HCT116 (cell line): Measurements from ENCODE around the gene DIP2A. TPM values are rescaled to one million over a fixed set of nuclear protein-coding genes. Genes with fewer than 3 reads are reported as not detected.

Experiments
- ATAC-seq: fragments of 200-7000 bp; cut with Tn5 transposase; 2 replicates; pipeline ENCODE4 v1.9.1; 2020; ENCODE audit warnings: mild to moderate bottlenecking, moderate library complexity
- BruUV-seq: library from RNA; stranded (reverse); fragments of 400-500 nt; replicated peaks from 2 replicates; lab custom pipeline; 2021; lab: Mats Ljungman, UMichigan
- CTCF ChIA-PET: fragments of 300-600 bp; sonication (Branson Sonifier 250); formaldehyde crosslinking; loops from one replicate; lab custom pipeline; 2021; ENCODE audit warnings: antibody characterized with exemption; lab: Charles Lee
- POLR2A ChIA-PET: fragments of 300-600, 350-600 bp; sonication (Branson Sonifier 250); formaldehyde crosslinking; loops from one replicate; lab custom pipeline; 2021; ENCODE audit warnings: antibody characterized with exemption; lab: Charles Lee
- RAD21 ChIA-PET, 2 experiments: fragments of 300-600 bp; sonication (Branson Sonifier 250); formaldehyde crosslinking; loops; one replicate each; lab custom pipeline; 2023; ENCODE audit warnings: low total read pairs in 2 of 2; ENCODE audit not compliant: uncharacterized antibody in 2 of 2, unreplicated experiment in 2 of 2, low non-redundant PET in 1 of 2; lab: Charles Lee
- DNase-seq: peaks from one replicate; pipeline ENCODE4 v3.0.0-alpha.2; 2010; ENCODE audit warnings: low read depth, low spot score
- H2AFZ ChIP-seq: fragments of 200-600 bp; shearing (Covaris generic), sonication (generic); 2 replicates; pipeline ENCODE4 v1.6.1; 2017; ENCODE audit warnings: low read depth, mixed run types, mixed read lengths, antibody characterized with exemption, low read length; ENCODE audit not compliant: poor library complexity, severe bottlenecking
- H3K27ac ChIP-seq: 2 replicates; pipeline ENCODE4 v1.5.1; 2012; ENCODE audit warnings: low read depth, low read length
- H3K27me3 ChIP-seq: fragments of 200-600 bp; sonication (generic); 2 replicates; pipeline ENCODE4 v1.6.1; 2016; ENCODE audit warnings: mixed run types, low read length, mixed read lengths; ENCODE audit not compliant: insufficient read depth
- H3K36me3 ChIP-seq, 2 experiments: fragments of 200-500 bp in 1 of 2; fragments of 200-600 bp in 1 of 2; sonication (Bioruptor generic) in 1 of 2; sonication (generic) in 1 of 2; 2 replicates each; pipeline versions ENCODE4 v1.5.1 to v1.6.1; 2014 to 2016; ENCODE audit warnings: low read length in 2 of 2, inconsistent platforms in 1 of 2, mixed read lengths in 1 of 2, mixed run types in 1 of 2; ENCODE audit not compliant: insufficient read depth in 2 of 2, control insufficient read depth in 1 of 2
- H3K4me1 ChIP-seq, 2 experiments: fragments of 200-600 bp in 1 of 2; sonication (generic) in 1 of 2; 2 replicates each; pipeline versions ENCODE4 v1.5.1 to v1.6.1; 2012 to 2017; ENCODE audit warnings: low read length in 2 of 2, inconsistent platforms in 1 of 2, mild to moderate bottlenecking in 1 of 2, mixed read lengths in 1 of 2, mixed run types in 1 of 2, moderate library complexity in 1 of 2; ENCODE audit not compliant: insufficient read depth in 2 of 2, control insufficient read depth in 1 of 2
- H3K4me2 ChIP-seq: fragments of 200-600 bp; sonication (generic); 2 replicates; pipeline ENCODE4 v1.6.1; 2017; ENCODE audit warnings: mixed run types, low read length, mixed read lengths
- H3K4me3 ChIP-seq, 2 experiments: fragments of 200-600 bp in 1 of 2; sonication (generic) in 1 of 2; replicated peaks in 1 of 2; 2 replicates each; pipeline ENCODE4 v1.5.1; 2011 to 2016; ENCODE audit warnings: low read length in 2 of 2, control low read depth in 1 of 2, low read depth in 1 of 2, mild to moderate bottlenecking in 1 of 2, mixed read lengths in 1 of 2, mixed run types in 1 of 2
- H3K79me2 ChIP-seq: fragments of 200-600 bp; sonication (generic); 2 replicates; pipeline ENCODE4 v1.6.1; 2017; ENCODE audit warnings: mild to moderate bottlenecking, mixed run types, low read length, moderate library complexity, mixed read lengths; ENCODE audit not compliant: insufficient read depth
- H3K9ac ChIP-seq: fragments of 200-600 bp; sonication (generic); 2 replicates; pipeline ENCODE4 v1.6.1; 2016; ENCODE audit warnings: low read length, mixed read lengths
- H3K9me2 ChIP-seq: fragments of 200-600 bp; sonication (generic), shearing (Covaris generic); 2 replicates; pipeline ENCODE4 v1.6.1; 2017; ENCODE audit warnings: mixed run types, mild to moderate bottlenecking, moderate library complexity; ENCODE audit not compliant: insufficient read depth
- H3K9me3 ChIP-seq, 2 experiments: fragments of 200-500 bp in 1 of 2; fragments of 200-600 bp in 1 of 2; sonication (Bioruptor generic) in 1 of 2; sonication (generic) in 1 of 2; 2 replicates each; pipeline ENCODE4 v1.6.1; 2014 to 2017; ENCODE audit warnings: low read length in 2 of 2, mixed read lengths in 2 of 2, inconsistent platforms in 1 of 2, low read depth in 1 of 2, mild to moderate bottlenecking in 1 of 2, mixed run types in 1 of 2, moderate library complexity in 1 of 2; ENCODE audit not compliant: control insufficient read depth in 1 of 2, insufficient read depth in 1 of 2
- H4K20me1 ChIP-seq: fragments of 200-600 bp; sonication (generic), shearing (Covaris generic); 2 replicates; pipeline ENCODE4 v1.6.1; 2017; ENCODE audit warnings: mixed run types, mild to moderate bottlenecking, moderate library complexity; ENCODE audit not compliant: insufficient read depth
- CEBPB ChIP-seq: IDR thresholded peaks from 2 replicates; pipeline ENCODE4 v1.6.1; 2012; ENCODE audit warnings: low read depth
- FOSL1 ChIP-seq: IDR thresholded peaks from 2 replicates; pipeline ENCODE4 v1.6.1; 2012; ENCODE audit warnings: low read depth
- JUND ChIP-seq: IDR thresholded peaks from 2 replicates; pipeline ENCODE4 v1.6.1; 2012
- MAX ChIP-seq: IDR thresholded peaks from 2 replicates; pipeline ENCODE4 v1.6.1; 2012
- POLR2A ChIP-seq: IDR thresholded peaks from 2 replicates; pipeline ENCODE4 v1.7.0; 2011; ENCODE audit warnings: borderline replicate concordance; ENCODE audit not compliant: insufficient read depth, insufficient read length; ENCODE audit errors: extremely low read depth
- RAD21 ChIP-seq: IDR thresholded peaks from 2 replicates; pipeline ENCODE4 v1.6.1; 2012; ENCODE audit warnings: low read depth, mild to moderate bottlenecking
- SIN3A ChIP-seq: IDR thresholded peaks from 2 replicates; pipeline ENCODE4 v1.6.1; 2012; ENCODE audit warnings: low read depth
- YY1 ChIP-seq: IDR thresholded peaks from 2 replicates; pipeline ENCODE4 v1.6.1; 2011; ENCODE audit warnings: low read length, low read depth, moderate library complexity, mild to moderate bottlenecking; ENCODE audit not compliant: insufficient replicate concordance; ENCODE audit errors: extremely low read depth
- intact Hi-C: fragments of 100-400 bp; cut with micrococcal nuclease; formaldehyde crosslinking; loops from 2 replicates; pipeline ENCODE4 v1.10.0; 2022
- total RNA-seq: library from RNA; stranded (reverse); gene quantifications from one replicate; pipeline ENCODE4 v1.2.1, GENCODE V29; 2021; ENCODE audit not compliant: unreplicated experiment
- TF ChIP-seq, protein P1 (sequence below), 3 experiments: fragments of 200-600 bp in 1 of 3; sonication (generic) in 1 of 3; IDR thresholded peaks in 2 of 3; conservative IDR thresholded peaks in 1 of 3; 2 replicates each; pipeline ENCODE4 v1.5.1; 2012 to 2017; ENCODE audit warnings: low read depth in 2 of 3, low read length in 2 of 3, antibody characterized with exemption in 1 of 3, borderline replicate concordance in 1 of 3, control low read depth in 1 of 3, mild to moderate bottlenecking in 1 of 3, mixed read lengths in 1 of 3, mixed run types in 1 of 3, moderate library complexity in 1 of 3; ENCODE audit not compliant: insufficient read depth in 1 of 3

Gene DIP2A
- total RNA-seq, 1 experiment from 2014 or later = 39.9 TPM

GRCh38 chr21:46608672-46609111 lies 150.0 kb downstream of the DIP2A start:
- Histone ChIP-seq H3K27ac (no peak overlapping the region), H3K9me3 (no peaks in the 10 kb centered on the region), H3K4me3 (no peak overlapping the region), H4K20me1 (no peaks in the 10 kb centered on the region), H3K9ac (no peak overlapping the region), H3K36me3 (no peaks in the 10 kb centered on the region), H3K9me2 (no peaks in the 10 kb centered on the region), H3K4me1 (no peaks in the 10 kb centered on the region), H3K27me3 (0 out of 2 replicates have a peak, but pooled peaks cover 6% of the 10 kb centered on the region), H2AFZ (no peak overlapping the region), H3K79me2 (no peaks in the 10 kb centered on the region), H3K4me2 (no peak overlapping the region)
- RAD21 ChIA-PET = no interaction called here
- POLR2A ChIA-PET = no interaction called here
- DNase-seq (no peak), ATAC-seq (no peak)
- CTCF ChIA-PET = no interaction called here
- BruUV-seq = no TSS peak
- TF ChIP-seq FOSL1 (no peak), CEBPB (no peak), YY1 (no peak), MAX (no peak), JUND (no peak)
- TF ChIP-seq, protein P1, sequence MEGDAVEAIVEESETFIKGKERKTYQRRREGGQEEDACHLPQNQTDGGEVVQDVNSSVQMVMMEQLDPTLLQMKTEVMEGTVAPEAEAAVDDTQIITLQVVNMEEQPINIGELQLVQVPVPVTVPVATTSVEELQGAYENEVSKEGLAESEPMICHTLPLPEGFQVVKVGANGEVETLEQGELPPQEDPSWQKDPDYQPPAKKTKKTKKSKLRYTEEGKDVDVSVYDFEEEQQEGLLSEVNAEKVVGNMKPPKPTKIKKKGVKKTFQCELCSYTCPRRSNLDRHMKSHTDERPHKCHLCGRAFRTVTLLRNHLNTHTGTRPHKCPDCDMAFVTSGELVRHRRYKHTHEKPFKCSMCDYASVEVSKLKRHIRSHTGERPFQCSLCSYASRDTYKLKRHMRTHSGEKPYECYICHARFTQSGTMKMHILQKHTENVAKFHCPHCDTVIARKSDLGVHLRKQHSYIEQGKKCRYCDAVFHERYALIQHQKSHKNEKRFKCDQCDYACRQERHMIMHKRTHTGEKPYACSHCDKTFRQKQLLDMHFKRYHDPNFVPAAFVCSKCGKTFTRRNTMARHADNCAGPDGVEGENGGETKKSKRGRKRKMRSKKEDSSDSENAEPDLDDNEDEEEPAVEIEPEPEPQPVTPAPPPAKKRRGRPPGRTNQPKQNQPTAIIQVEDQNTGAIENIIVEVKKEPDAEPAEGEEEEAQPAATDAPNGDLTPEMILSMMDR (IDR thresholded peaks at IDR 0.05 in 2 of 3, conservative IDR thresholded peaks at IDR 0.05 in 1 of 3; ENCODE audit: borderline replicate concordance in 1 of 3, insufficient read depth in 1 of 3, low read depth in 2 of 3, low read length in 2 of 3) = no peak
- intact Hi-C loops = no loop called here

DNA sequence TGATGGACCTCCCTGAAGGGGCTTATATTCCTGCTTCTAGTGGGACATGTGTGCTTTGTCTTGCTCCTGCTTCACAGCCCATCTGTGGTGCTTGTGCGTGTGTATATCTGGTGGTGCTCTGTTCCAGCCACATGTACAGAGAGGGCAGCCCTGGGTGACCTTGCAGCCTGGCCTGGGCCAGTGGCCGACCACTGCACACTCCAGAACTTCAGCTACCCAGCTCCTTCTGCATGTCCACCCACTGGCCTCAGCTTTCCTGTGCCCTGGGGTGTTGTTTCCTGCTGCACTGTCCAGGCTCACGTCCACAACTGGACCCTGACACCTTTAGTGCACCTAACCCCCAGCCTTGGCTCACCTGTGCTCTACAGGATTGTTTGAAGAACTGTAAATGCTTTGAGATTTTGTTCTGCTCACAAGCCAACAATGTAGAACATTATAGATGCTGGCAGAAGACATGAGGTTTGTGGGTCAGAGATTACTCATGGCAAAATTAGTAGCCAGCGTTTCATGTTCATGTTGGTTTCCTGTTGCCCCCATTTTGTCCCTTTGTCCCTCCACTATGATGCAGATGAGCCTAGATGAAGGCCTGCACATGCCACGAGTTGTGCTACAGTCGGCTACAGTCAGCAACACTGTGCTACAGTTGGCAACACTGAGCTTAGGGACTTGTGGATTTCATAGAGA lies 151.5 kb downstream of the DIP2A start:
- Histone ChIP-seq H3K9ac (no peak overlapping the region), H3K9me2 (no peaks in the 10 kb centered on the region), H4K20me1 (no peaks in the 10 kb centered on the region), H3K79me2 (no peaks in the 10 kb centered on the region), H3K4me3 (no peak overlapping the region), H2AFZ (no peak overlapping the region), H3K4me2 (no peak overlapping the region), H3K36me3 (no peaks in the 10 kb centered on the region), H3K9me3 (no peaks in the 10 kb centered on the region), H3K4me1 (no peaks in the 10 kb centered on the region), H3K27me3 (0 out of 2 replicates have a peak, but pooled peaks cover 6% of the 10 kb centered on the region), H3K27ac (no peak overlapping the region)
- ChIA-PET POLR2A (no interaction called here), CTCF (no interaction called here), RAD21 (no interaction called here)
- TF ChIP-seq RAD21 (no peak), SIN3A (no peak), POLR2A (no peak)
- no TSS peak for BruUV-seq
- intact Hi-C loops = no loop called here
- no peak for ATAC-seq
- DNase-seq = no peak
